Esophagus muscularis mucosa (tissue), 4 donors: ENCODE results near the gene STN1. TPM values are rescaled to one million over a fixed set of nuclear protein-coding genes. Genes with fewer than 3 reads are reported as not detected.
A peak's percentile ranks its signal among the peaks of the same experiment; 100 is the strongest.

Experiments
- DNase-seq: peaks from one replicate; pipeline ENCODE4 v3.0.0-alpha.2; 2017; ENCODE audit errors: extremely low spot score
- H3K27ac ChIP-seq, 4 donors: fragments of 200-600 bp; sonication (generic); replicated peaks in 1 of 4; 1 replicate in 3 of 4; 2 replicates in 1 of 4; pipeline ENCODE4 v1.5.1; 2016 to 2019; ENCODE audit warnings: mild to moderate bottlenecking in 1 of 4
- H3K27me3 ChIP-seq, 4 donors: fragments of 200-600 bp; sonication (generic); one replicate each; pipeline versions ENCODE4 v1.5.1 to v1.6.0; 2016 to 2019
- H3K36me3 ChIP-seq, 4 donors: fragments of 200-600 bp; sonication (generic); one replicate each; pipeline ENCODE4 v1.5.1; 2016 to 2019
- H3K4me1 ChIP-seq, 4 donors: fragments of 200-600 bp; sonication (generic); one replicate each; pipeline ENCODE4 v1.5.1; 2016 to 2019
- H3K4me3 ChIP-seq, 4 donors: fragments of 200-600 bp; sonication (generic); 1 replicate in 2 of 4; 2 replicates in 2 of 4; pipeline ENCODE4 v1.5.1; 2016 to 2019; ENCODE audit warnings: mild to moderate bottlenecking in 4 of 4, moderate library complexity in 1 of 4
- H3K9me3 ChIP-seq, 4 donors: fragments of 200-600 bp; sonication (generic); 1 replicate in 3 of 4; 2 replicates in 1 of 4; pipeline ENCODE4 v1.5.1; 2016 to 2019
- CTCF ChIP-seq, 3 experiments: fragments of 200-600 bp in 2 of 3; fragments of 450-650 bp in 1 of 3; sonication (generic) in 2 of 3; IDR thresholded peaks; one replicate each; pipeline ENCODE4 v1.5.1; 2017 to 2019; ENCODE audit warnings: antibody characterized with exemption in 3 of 3, mild to moderate bottlenecking in 2 of 3, moderate library complexity in 1 of 3
- EP300 ChIP-seq: sonication (generic); formaldehyde crosslinking; IDR thresholded peaks from one replicate; pipeline ENCODE4 v1.6.1; 2017; ENCODE audit warnings: antibody characterized with exemption
- POLR2A ChIP-seq: fragments of 450-650 bp; IDR thresholded peaks from one replicate; pipeline ENCODE4 v1.6.1; 2017; ENCODE audit warnings: antibody characterized with exemption, moderate library complexity, mild to moderate bottlenecking, low read depth
- POLR2AphosphoS5 ChIP-seq, 2 donors: sonication (generic); formaldehyde crosslinking; IDR thresholded peaks; one replicate each; pipeline ENCODE4 v1.6.1; 2017; ENCODE audit warnings: antibody characterized with exemption in 2 of 2
- WGBS: methylation state at CpG from one replicate; pipeline ENCODE4 v1.1.5; 2018; 5-methylcytosine and 5-hydroxymethylcytosine counted together
- intact Hi-C: fragments of 100-400 bp; cut with DNase I; formaldehyde crosslinking; loops from one replicate; pipeline ENCODE4 v1.15.1; 2023
- total RNA-seq, 4 donors: library from RNA; depleted of rRNA; stranded (reverse); fragments of >200 nt; gene quantifications; one replicate each; pipeline versions ENCODE4 v1.1.0 to v1.2.1, GENCODE V29; 2016

The STN1 gene
- total RNA-seq, 4 donors from 2014 or later = 18.7 to 27.7 (median 24.9) TPM

- WGBS = 68% methylated on average over 4 of the region's 4 CpGs
- intact Hi-C loops = no loop called here
Observed at GRCh38 chr10:103840740-103841070, 77.3 kb downstream of the STN1 start.

GRCh38 chr10:103839872-103840739 is 77.9 kb downstream of the STN1 start:
- TF ChIP-seq EP300 = no peak
- TF ChIP-seq CTCF (IDR thresholded peaks at IDR 0.05) = no peak
- TF ChIP-seq POLR2AphosphoS5 (IDR thresholded peaks at IDR 0.05) = no peak
- TF ChIP-seq POLR2A = no peak
- intact Hi-C loops = no loop called here

More at GRCh38 chr10:103840740-103841070, 77.3 kb downstream of the STN1 start:
- no peaks in the 10 kb centered on the region for H3K27me3 ChIP-seq
- H3K4me1 ChIP-seq = peaks cover 49 to 80% (median 74%) of the 10 kb centered on the region in 4 donors
- no peak overlapping the region for H3K27ac ChIP-seq
- TF ChIP-seq EP300 = no peak
- no peak for TF ChIP-seq CTCF (IDR thresholded peaks at IDR 0.05)
- TF ChIP-seq POLR2A = no peak
- TF ChIP-seq POLR2AphosphoS5 (IDR thresholded peaks at IDR 0.05) = no peak
- H3K4me3 ChIP-seq = no peak overlapping the region
- no peak for DNase-seq
- no peaks in the 10 kb centered on the region for H3K36me3 ChIP-seq
- H3K9me3 ChIP-seq = no peaks in the 10 kb centered on the region

GRCh38 chr10:103839519-103839871 is 78.5 kb downstream of the STN1 start:
- Histone ChIP-seq H3K27ac (peak overlapping the region in 1 of 4 donors; percentile 15), H3K4me1 (peaks cover 53 to 82% (median 77%) of the 10 kb centered on the region in 4 donors), H3K36me3 (no peaks in the 10 kb centered on the region), H3K27me3 (no peaks in the 10 kb centered on the region), H3K4me3 (no peak overlapping the region), H3K9me3 (no peaks in the 10 kb centered on the region)
- intact Hi-C loops = no loop called here
- 86% methylated on average over 5 of the region's 9 CpGs for WGBS
- no peak for TF ChIP-seq POLR2AphosphoS5 (IDR thresholded peaks at IDR 0.05)
- TF ChIP-seq EP300 = no peak
- TF ChIP-seq POLR2A = no peak
- TF ChIP-seq CTCF (IDR thresholded peaks at IDR 0.05) = no peak
- DNase-seq = no peak

More at GRCh38 chr10:103839872-103840739, 77.9 kb downstream of the STN1 start:
- Histone ChIP-seq H3K36me3 (no peaks in the 10 kb centered on the region), H3K4me1 (peaks cover 51 to 80% (median 75%) of the 10 kb centered on the region in 4 donors), H3K4me3 (no peak overlapping the region), H3K27me3 (no peaks in the 10 kb centered on the region), H3K27ac (peak overlapping the region in 1 of 4 donors; percentile 15), H3K9me3 (no peaks in the 10 kb centered on the region)
- 64% methylated on average over 8 of the region's 18 CpGs for WGBS
- DNase-seq = no peak

GRCh38 chr10:103838862-103839518 is 79.0 kb downstream of the STN1 start:
- no peak for DNase-seq
- 72% methylated on average over 13 of the region's 13 CpGs for WGBS
- Histone ChIP-seq H3K9me3 (no peaks in the 10 kb centered on the region), H3K27me3 (no peaks in the 10 kb centered on the region), H3K4me1 (peaks cover 53 to 82% (median 77%) of the 10 kb centered on the region in 4 donors), H3K27ac (no peak overlapping the region), H3K36me3 (no peaks in the 10 kb centered on the region), H3K4me3 (no peak overlapping the region)
- TF ChIP-seq CTCF (IDR thresholded peaks at IDR 0.05) = no peak
- no peak for TF ChIP-seq EP300
- no peak for TF ChIP-seq POLR2AphosphoS5 (IDR thresholded peaks at IDR 0.05)
- TF ChIP-seq POLR2A = no peak
- intact Hi-C loops = no loop called here
